ENCODE data around the gene VHLL.
A peak's percentile ranks its signal among the peaks of the same experiment; 100 is the strongest.
"Not testable (repeated sequence)": the region's sequence is repeated elsewhere in the genome, so short reads cannot be mapped to it uniquely, and the experiment has no call there.

Gene VHLL

GRCh38 chr1:156298852-156299357 lies at the start of gene VHLL:
Gene VHLL (minus strand): TSS chr1:156299307. CDS start chr1:156299189, 118 bp downstream.
- DNase-seq, result no peak

DNA sequence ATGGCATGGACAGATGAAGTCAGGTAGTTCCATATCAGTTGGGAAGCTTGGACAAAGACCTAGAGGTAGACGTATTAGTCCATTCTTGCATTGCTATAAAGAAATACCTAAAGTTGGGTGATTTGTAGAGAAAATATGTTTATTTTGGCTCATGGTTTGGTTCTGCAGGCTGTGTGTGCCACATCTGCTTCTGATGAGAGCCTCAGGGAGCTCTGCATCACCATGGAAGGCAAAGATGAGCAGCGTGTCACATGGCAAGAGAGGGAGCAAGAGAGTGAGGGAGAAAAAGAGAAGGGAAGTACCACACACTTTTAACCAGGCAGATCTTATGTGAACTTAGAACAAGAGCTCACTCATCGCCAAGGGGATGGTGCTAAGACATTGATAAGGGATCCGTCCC lies 48.2 kb upstream of the VHLL start:
- DNase-seq, result no peak

GRCh38 chr1:156346636-156347035 lies 47.5 kb upstream of the VHLL start:
- peak; percentile 71 for DNase-seq

DNA sequence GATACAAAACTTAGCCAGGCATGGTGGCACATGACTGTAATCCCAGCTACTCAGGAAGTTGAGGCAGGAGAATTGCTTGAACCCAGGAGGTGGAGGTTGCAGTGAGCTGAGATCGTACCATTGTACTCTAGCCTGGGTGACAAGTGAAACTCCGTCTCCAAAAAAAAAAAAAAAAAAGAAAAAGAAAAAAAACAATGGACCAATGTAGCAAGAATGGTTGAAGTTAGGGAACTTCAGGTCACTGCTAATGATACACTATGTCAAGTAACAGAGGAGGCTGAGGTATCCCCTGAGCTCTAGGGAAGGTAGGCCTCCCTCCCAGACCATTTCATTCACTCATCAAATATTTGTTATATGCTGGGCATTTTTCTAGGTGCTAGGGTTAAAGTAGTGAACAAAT lies 46.9 kb upstream of the VHLL start:
- not testable (repeated sequence) for DNase-seq

DNA sequence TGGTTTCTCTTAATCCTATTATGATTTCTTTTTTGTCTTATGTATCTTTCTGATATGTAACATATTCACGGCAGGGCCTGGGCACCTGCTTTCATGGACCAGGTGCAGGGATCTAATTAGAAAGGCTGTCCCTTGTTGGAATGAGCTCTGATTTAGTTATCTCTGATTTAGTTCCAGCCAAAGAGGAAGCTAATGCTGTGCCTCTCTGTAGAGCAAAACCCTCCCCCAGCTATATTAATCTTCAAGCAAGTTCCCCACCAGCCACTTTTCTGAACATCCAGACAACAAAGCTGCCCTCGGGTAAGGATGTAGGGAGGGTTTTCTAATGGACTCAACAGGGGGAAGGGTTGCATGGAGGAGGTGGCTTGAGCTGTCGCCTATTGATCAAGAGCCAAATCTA lies 45.3 kb upstream of the VHLL start:
- DNase-seq, result no peak

DNA sequence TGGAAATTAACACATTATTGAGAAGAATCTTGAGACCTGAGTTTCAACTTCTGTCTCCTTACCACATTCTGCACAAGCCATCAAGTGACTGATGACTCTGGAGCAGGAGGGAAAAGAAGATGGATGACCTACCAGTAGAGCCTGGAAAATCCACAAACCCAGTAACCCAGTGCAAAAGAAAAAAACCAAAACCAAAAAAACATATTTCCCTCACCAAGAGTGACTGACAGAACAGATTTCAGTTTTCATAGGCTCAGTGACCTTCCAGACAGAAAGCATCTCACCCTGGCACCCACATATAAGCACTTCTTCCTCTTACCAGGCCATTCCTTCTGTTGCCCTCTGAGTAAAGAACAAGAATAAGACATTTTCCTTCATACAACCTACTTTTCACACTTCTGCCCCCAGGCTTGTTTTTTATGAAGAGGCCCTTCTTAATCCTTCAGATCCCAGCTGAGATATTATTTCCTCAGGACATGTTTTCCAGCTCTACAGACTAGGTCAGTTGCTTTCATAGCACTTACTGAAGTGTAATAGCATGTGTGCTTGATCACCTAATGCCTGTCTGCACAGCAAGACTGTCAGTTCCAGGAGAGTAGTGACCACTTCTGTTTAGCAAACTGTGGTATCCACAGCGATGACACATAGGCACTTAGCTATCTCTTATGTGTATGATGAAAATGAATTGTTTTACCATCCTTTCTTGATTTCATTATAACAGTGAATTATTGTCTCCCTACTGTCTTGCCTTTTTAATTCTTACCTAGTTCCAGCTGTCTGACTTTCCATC lies 43.3 kb upstream of the VHLL start:
- DNase-seq, result no peak

DNA sequence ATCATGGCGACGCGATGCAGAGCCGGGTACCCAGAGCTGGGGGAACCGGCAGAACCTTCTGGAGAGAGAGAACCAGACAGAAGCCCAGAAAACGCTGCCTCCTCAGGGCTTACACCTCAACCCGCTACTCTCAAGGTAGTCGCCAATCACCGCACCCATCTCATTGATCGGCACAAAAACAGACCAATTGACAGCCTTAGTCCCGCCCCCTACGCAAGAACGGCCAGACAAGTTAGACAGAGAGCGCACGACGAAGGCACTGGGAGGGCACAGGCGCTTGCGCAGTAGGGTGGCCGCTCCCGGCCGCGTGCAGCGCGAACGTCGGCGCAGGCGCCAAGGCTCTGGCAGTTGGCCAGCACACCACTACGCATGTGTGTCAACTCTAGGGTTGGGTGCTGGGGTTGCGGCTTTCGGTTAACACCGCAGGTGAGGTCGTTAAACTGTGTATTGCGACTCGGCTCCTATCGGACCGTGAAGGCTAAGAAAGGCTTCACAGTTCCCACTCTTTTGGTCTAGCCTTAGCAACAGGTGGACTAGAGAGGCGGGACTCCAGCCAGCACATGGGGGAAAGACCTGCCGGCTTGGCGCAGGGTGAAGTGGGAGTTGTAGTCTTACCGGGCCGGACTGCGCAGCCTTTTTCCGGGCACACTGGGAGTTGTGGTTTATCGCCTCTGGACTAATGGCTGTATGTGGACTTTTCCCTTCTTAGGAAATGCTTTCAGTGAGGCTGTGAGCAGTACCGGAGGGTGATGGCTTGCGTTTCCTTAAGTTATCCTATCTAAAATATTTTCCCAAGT lies 39.3 kb upstream of the VHLL start, which contains the start of the genes CCT3 and TSACC:
Gene CCT3, minus strand, starts transcription at position 113 of the 797 bp plus-strand sequence. Its CDS starts 108 bp downstream, at position 5.
Gene TSACC, plus strand, starts transcription at position 347 of the 797 bp plus-strand sequence. CDS start 1,232 bp downstream, outside the sequence.
- peak; percentile 100 for DNase-seq

DNA sequence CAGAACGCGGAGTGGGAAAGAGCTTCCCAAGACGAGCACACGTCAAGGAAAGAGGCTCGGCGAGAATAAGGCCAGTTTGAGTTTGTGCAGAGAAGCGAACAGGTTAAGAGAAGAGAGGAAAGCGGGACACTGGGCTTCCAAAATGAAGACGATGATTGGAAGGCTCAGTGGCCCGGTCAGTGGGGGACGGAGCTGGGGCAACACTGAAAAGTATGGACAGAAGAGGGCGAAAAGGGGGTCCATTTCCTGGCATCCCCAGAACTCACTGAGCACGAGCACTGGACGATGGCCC lies 38.7 kb upstream of the VHLL start:
- DNase-seq, result no peak

GRCh38 chr1:156337052-156337887 lies 38.2 kb upstream of the VHLL start:
- no peak for DNase-seq

DNA sequence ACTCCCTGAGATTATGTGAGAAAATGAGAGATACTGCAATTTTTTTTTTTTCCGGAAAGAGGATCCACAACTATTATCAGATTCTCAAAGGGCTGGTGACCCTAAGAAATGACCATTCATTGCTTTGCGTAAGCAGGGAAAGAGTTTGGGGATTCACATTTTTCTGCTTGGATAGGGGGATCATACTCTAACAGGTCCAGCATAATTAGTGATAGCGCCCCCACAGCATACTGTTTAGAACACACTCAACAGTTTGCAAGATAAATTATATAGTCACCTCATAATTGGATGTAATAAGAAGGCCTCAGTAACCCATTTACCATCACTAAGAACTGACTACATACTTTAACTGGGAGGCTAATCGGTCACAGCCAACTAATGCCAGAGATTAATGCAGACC lies 37.1 kb upstream of the VHLL start:
- peak; percentile 46 for DNase-seq

- not testable (repeated sequence) for DNase-seq
Observed at GRCh38 chr1:156323179-156323578, 24.1 kb upstream of the VHLL start.

DNA sequence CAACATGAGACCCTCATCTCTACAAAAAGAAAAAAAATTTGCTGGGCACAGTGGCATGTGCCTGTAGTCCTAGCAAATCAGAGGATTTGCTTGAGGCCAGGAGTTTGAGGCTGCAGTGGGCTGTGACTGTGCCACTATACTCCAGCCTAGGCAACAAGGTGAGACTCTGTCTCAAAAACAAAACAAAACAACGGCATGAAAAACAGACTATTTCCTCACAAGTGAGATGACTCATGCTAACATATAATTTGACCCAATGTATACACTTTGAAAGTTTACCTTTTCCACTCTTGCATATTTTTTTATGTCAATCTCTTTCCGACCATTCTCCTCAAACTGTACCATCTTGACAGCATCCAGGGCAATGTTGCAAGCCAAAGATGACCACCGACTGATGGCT lies 21.5 kb upstream of the VHLL start:
- no peak for DNase-seq

- DNase-seq, result peak; percentile 62
Observed at GRCh38 chr1:156319664-156320063, 20.6 kb upstream of the VHLL start.

DNA sequence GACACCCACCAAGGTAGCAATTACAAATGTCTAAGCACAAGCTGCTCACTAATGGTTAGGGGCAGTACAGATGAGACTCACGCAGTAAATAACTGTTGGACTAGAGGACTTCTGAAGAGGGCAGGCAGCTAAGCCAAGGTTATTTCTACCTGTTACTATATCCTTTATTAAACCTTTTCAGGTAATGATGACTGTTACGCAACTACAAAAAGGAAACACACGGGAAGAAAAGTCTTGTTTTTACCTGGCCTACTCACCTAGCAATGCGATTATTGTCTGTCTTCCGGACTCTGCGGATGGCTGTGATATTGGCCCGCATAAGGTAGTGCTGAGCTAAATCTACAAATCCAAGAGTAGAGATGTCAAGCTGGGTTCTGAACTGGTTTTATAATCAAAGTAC lies 17.8 kb upstream of the VHLL start:
- DNase-seq, result no peak

GRCh38 chr1:156310962-156311361 lies 11.9 kb upstream of the VHLL start:
- no peak for DNase-seq

DNA sequence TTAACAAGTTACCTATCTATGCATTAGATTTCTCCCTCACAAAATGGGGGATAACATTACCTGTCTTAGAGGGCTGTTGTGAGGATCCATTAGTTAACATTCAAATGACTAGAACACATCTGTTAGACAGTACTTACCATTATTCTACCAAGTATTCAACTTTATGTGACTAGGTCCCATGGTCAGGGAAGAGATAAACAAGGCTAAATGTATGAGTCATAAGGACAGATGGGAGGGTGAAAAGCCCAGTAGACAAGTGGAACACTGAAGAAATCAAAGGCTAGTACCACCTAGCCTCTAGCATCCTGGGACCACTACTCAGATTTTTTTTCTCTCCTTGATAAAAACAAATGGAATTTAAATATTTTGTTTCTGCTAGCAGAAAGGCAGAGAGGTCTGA lies 9.0 kb upstream of the VHLL start:
- DNase-seq, result no peak

GRCh38 chr1:156305215-156305614 lies 6.1 kb upstream of the VHLL start:
- no peak for DNase-seq

DNA sequence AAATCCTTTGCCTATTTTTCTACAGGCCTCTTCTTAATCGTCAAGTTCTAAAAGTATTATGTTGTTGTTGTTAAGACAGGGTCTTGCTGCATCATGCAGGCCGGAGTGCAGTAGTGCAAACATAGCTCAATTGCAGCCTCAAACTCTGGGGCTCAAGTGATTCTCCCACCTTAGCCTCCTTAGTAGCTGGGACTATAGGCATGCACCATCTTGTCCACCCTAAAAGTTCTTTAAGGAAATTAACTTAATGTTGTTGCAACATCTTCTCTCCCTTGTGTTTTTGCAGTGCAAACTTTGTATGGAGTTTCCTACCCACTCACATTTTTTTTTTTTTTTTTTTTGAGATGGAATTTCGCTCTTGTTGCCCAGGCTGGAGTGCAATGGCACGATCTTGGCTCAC lies 4.1 kb upstream of the VHLL start:
- no peak for DNase-seq

DNA sequence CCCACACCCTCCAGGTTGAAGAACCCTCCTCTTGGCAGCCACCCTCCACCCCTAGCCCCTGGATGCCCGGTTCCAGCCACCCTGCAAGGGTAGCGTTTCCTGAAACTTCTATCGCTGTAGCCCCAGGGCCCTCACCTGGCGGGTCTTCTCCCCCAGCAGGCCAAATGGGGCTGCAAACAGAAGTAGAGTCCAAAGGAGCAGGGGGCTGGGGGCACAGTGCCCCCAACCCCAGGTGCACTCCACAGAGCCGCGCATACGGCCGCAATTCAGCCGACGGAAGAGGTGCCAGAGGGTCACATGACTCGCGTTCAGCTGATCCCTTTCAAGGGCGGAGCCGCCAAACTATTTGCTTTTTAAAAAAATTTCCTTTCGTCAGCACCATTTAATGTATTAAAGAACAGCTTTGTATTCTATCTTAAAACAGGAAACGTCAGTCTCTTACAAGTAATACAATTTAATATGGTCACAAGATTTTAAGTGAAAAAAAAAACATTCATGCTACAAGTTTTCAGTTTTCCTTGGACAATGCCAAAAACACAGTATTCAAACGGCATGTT lies 3.6 kb downstream of the VHLL start, which contains the start of gene GLMP:
Gene GLMP, minus strand, starts transcription at position 289 of the 557 bp plus-strand sequence. Its CDS starts 34 bp downstream, at position 255.
- DNase-seq, result peak; percentile 60

DNA sequence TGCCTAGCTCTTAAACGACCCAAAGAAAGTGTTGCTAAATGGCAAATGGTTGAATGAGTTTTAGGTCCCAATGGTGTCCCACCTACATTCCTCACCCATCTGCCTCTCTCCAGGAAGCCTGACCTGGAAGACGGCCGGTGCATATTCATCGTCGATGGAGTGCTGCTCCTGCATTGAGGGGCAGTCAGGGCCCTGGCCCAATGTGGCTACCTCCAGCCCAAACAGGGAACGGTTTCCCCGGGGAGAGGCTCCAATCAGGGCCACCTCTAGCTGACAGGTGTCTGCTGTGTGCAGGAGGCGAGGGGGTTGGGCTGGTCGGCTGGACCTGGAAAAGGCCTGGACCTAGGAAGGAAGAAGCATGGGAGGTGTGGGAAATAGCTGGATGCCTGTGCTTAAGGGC lies 5.2 kb downstream of the VHLL start:
- no peak for DNase-seq

DNA sequence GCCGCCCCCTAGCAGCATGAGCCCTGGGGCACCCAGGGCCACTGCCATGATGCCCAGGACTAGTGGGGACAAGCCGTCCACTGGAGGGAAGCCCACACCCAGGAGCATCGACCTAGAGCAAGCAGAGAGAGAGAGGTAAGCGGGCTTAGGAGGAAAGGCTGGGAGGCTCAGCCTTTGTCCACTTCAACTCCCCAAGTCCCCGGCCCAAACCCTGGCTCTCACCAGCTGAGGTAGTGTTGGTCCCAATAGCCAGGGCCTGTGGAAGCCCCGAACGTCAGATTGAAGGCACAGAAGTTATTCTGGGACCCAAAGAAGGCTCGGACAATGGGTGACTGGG lies 6.0 kb downstream of the VHLL start:
- DNase-seq, result no peak

DNA sequence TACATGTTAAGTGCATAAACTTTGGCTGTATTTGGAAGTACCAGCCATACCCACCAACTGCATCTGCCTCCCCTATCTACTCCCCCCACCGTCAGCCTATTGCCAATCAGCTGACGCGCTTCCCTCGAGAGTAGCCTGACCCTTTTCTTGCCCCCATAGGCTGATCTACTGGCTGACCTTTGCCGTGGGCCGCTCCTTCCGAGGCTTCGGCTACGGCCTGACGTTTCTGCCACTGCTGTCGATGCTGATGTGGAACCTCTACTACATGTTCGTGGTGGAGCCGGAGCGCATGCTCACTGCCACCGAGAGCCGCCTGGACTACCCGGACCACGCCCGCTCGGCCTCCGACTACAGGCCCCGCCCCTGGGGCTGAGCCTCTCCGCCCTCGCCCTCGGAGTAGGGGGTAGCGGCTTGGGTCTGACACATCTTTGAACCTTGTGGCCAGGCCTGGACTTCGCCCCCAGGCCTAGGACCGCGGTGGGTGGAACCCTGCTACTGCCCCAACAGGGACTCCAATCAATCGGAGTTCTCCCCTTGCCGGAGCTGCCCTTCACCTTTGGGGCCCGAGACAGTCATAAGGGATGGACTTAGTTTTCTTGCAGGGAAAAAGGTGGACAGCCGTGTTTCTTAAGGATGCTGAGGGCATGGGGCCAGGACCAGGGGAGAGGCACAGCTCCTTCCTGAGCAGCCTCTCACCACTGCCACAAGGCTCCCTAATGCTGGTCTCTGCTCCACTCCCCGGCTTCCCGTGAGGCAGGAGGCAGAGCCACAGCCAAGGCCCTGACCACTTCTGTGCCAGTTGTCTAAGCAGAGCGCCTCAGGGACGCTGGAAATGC lies 7.7 kb downstream of the VHLL start:
- DNase-seq, result no peak
